ENCODE data around the gene LCTL.
"Not testable (repeated sequence)": the region's sequence is repeated elsewhere in the genome, so short reads cannot be mapped to it uniquely, and the experiment has no call there.

LCTL gene

GRCh38 chr15:66503780-66504562, 61.8 kb downstream of the LCTL start:
- DNase-seq (ENCODE audit: low read depth in 2 of 3, low spot score in 1 of 3), result no peak

GRCh38 chr15:66503041-66503648, 62.7 kb downstream of the LCTL start:
- not testable (repeated sequence) for DNase-seq (ENCODE audit: low read depth in 2 of 3, low spot score in 1 of 3)

GRCh38 chr15:66502491-66502890, 63.3 kb downstream of the LCTL start:
- no peak for DNase-seq (ENCODE audit: low read depth in 2 of 3, low spot score in 1 of 3)

GRCh38 chr15:66500346-66500745, 65.5 kb downstream of the LCTL start:
- DNase-seq (ENCODE audit: low read depth in 2 of 3, low spot score in 1 of 3), result not testable (repeated sequence)

- no peak for DNase-seq (ENCODE audit: low read depth in 2 of 3, low spot score in 1 of 3)
These were observed 67.1 kb downstream of the LCTL start for GRCh38 chr15:66498501-66499386.

Measured in stimulated activated CD4-positive, alpha-beta T cell treated with anti-CD3 and anti-CD28 coated beads, Interleukin-12 subunit alpha, Interleukin-12 subunit beta, amount 100 ng/mL, for 48 hours (primary cell).